AG20443 (cell line): ENCODE measurements around the gene COL4A1.

Experiments
- DNase-seq: peaks from one replicate; pipeline ENCODE4 v3.0.0; 2012; ENCODE audit warnings: low spot score, mixed read lengths

Gene COL4A1

DNA sequence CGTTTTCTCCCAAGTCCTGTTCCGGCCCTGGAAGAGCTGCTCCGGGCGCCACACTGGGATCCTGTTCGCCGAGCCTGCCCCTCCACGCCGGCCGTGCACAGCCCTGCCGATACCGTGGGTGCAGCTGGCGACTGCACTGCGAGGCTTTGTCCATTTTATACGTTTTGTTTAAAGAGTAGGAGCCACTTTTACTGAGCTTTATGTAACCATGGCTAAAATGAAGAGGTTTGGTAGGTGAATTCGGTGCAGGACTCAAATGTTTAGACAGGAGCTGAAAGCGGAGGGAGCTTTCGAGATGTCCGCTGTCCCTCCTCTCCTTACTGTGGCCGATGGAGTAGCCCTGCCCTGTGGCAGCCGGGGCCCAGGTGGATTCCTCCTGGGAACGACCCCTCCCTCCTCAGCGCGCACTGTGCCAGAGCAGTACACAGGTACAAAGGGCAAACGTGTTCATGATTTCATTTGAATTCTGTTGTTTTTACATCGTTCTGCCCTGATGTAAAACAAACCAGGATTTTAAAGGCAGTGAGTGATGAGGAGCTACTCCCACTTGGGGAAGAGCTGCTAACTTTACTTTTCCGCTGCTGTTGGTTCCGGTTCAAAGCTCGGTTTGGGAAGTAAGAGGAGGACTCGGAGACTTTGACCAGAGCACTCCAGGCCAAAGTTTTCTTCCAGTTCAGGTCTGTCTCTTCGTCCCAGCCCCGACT lies 1.9 kb upstream of the COL4A1 start:
- no peak for DNase-seq

DNA sequence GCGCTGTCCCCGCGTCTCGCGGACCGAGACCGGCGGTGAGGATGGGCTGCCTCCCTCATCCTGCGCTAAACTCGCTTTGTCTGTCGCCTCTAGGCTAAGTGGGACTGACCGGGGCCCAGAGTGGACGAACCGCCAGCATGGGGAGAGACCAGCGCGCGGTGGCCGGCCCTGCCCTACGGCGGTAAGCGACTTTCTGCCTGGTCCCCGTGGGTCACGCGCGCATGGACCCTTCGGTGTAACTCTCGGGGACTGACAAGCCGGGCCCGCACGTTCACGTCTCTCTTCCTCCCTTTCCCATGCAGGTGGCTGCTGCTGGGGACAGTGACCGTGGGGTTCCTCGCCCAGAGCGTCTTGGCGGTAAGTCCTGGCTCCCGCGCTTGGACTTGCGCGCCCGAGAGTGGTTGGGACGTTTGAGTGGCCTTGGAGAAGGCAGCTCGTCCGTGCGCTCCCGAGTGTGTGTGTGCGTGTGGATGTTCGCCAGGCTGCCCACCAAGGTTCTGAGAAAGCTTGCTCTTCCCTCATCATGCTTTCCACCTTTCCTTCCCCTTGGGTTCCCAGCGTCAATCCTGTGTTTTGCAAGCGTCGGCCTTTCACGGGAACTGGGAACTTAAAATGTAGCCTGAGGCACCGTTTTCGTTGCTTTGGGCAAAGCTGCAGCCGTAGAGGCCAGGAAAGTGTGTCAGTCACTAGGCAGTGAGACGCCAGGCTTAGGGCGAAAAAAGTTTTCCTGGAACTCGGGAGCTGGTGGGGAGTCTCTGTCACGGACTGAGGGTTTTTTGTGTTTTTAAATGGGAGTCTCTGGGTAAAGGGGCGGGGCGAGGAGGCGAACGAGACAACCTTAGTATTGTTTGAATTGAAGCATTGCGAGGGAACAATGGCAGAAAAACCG lies 1.1 kb upstream of the COL4A1 start:
- peak; percentile 51 for DNase-seq

DNA sequence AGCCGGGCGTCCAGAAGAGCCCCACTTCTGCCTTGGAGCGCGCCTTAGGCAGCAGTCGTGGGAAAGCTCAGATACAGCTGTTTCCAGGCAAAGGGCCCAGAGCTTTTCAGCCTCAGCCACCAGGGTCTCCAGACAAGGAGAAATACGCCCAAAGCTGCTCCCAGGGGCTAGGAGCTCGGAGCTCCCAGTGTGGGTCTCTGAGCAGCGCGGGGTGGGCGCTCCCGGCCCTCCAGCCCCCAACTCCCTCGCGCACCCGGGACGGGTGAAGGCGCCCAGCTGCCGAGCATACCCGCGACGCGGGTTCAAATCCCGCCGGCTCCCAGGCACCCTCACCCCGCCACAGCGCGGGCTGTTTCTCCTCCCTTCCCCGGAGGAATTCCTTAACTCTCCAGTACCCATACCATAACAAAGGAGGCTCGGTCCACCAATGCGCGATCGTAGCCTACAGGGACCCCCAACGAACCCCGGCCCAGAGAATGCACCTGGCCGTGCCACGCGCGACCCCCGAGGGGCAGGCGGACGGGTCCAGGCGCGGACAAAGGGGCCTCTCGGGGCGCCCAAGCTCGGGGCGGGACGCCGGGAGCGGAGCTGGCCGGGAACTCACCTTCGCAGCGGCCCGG lies 507 bp downstream of the COL4A1 start:
- peak; percentile 24 for DNase-seq

- peak; percentile 28 for DNase-seq
Observed at GRCh38 chr13:110305949-110306339, 1.0 kb downstream of the COL4A1 start.

DNA sequence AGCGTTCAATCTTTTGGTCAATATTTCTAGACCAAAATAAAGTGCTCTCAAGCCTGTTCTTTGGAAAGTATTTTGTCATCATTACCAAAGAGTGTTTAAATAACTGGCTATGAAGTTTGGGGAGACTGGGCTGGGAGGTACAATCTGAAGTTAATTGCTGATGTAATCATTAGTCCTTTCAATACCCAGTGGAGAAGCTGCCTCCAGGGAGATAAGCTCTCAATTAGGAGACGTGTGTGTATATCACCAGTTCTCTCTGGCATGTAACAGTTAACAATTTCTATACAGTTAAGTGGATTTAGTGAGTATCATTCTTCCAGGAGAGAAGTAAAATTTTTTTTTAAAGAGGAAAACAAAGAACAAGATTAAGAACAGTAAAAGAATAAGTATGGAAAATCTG lies 1.4 kb downstream of the COL4A1 start:
- no peak for DNase-seq

DNA sequence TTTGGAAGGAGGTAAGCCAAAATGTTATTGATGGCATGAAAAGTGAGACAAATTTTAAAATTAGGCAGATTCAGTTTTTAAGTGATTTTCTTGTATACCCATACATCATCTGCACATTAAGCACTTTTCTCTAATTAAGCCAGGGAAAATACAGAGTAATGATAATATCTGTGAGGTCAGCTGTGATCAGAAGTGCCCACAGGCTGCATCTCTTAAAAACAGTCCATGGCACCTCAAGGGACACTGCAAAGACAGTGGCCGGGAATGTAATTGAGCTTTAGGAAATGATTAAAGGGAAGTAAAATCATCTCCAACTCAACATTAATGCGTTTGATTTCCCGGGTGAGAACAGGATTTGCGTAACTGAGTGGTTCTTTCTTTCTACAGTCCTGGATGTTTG lies 2.0 kb downstream of the COL4A1 start:
- DNase-seq, result no peak

DNA sequence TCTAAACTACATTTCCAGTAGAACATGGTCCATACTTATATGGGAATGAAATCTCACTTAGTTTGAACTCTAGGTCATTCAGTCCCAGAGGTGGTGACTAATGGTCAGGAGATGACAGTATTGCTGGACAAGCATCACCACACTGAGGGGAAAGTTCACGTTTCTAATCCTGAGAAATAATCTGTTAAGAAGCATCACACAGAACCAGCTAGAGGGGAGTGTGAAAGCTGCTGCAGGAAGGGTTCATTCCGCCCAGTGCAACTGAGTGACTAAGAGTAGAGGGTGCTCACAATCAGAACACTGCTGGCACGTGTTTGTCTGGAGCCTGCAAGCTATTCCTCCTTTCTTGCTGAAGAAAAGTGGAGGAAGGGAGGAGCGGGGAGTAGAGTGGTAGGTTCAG lies 2.7 kb downstream of the COL4A1 start:
- DNase-seq, result peak; percentile 20

DNA sequence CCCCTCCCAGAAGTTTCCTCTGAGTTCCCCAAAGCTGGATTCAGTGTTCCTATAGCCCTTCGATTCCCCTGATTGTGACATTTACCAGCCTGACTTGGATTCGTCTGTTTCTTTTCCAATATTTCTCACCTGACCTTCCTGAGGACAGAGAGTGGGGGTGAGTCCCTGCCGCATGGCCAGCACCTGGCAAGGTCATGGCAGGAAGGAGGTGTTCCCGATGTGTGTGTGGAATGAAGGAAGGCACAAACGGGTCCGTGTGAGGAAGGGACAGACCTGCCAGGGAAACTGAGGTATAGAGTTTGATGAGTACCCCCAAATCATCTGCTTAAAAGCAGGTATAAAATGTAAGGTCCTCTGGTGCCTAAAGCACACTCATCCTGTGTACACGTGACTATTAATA lies 3.3 kb downstream of the COL4A1 start:
- DNase-seq, result no peak

GRCh38 chr13:110302997-110303396 lies 4.0 kb downstream of the COL4A1 start:
- no peak for DNase-seq

- DNase-seq, result peak; percentile 76
Observed at GRCh38 chr13:110301606-110302553, 5.1 kb downstream of the COL4A1 start.

DNA sequence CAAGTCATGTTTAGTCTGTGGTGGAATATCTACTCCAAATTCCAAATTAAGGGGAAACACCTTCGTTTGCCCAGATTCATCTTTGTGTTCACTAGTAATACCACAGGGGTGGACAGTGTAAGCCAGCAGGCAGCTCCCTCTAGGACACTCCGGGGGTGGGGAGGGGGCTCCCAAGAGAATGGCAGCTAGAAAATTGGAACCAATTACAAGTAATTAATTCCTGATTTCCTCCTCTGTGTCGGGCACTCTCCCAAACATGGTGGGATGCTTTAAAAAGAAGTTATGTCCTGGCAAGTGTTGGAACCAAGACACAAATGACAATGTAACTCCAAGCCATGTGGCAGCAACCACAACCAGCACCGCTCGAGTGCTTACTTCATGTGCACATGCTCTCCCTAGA lies 5.9 kb downstream of the COL4A1 start:
- DNase-seq, result no peak

DNA sequence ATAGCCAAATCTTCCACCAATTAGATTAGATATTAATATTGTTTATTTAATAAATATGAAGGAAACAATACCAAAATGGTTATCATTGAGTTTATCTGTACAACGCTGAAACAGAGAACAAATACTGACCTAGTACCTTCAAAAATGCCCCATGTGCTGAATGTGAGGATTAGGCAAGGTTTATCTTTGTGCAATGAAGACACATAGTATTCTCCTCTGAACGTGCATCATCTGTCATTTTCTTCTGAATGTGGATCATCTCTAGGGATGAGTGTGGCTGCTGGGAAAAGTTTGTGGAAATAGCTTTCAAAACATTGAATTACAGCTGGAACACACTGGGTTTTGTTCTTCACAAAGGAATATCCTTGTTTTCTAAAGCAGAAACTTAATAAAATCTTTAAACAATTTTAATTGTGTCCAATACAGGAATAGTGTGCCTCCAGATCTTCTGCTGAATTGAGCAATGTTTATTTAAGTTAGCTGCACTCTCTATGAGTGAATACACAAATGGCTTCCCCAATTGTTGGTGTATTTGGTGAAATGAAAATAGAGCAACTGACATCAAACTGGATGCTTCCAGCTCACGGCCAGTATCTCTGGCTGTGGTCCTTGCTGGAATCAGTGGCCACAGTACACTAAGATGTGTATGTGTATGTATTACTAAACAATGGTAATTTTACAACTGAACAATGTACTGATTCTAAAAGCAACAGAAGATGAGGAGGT lies 6.7 kb downstream of the COL4A1 start:
- no peak for DNase-seq

- no peak for DNase-seq
Observed at GRCh38 chr13:110299283-110299840, 7.6 kb downstream of the COL4A1 start.

DNA sequence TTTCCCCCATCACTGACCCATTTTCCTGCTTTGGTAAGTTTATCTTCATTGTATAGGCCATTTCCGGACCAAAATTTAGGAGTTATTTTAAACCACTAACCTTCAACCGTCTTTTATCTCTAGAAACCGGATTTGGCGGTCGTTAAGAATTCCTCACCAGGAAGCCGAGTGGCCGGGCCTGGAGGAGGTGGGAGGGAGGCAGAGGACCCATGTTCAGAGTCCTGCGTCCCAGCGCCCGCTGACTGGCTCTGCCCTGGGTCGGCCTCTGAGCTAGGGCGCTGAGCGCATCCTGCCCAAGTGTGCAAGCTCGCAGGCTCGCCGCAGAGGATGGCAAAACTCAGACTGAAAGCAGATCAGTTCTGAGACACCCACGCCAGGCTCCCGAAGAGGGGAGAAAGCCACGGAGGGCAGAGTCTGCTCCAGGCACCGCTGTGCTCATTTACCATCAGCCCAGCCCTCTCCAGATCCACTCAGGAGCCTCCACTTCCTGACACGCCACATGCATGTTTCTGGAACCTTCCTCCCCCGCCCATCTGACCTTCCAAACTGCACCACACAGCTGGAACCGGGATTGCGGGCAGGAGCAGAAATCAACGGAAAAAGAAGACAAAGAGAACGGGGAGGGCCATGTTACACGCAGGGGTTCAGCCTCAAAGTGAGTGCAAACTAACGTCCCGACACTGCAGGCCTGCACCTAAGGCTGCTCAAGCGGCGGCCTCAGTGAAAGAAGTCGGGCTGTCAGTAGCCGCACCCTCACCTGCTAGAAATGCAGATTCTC lies 8.3 kb downstream of the COL4A1 start:
- peak; percentile 14 for DNase-seq

DNA sequence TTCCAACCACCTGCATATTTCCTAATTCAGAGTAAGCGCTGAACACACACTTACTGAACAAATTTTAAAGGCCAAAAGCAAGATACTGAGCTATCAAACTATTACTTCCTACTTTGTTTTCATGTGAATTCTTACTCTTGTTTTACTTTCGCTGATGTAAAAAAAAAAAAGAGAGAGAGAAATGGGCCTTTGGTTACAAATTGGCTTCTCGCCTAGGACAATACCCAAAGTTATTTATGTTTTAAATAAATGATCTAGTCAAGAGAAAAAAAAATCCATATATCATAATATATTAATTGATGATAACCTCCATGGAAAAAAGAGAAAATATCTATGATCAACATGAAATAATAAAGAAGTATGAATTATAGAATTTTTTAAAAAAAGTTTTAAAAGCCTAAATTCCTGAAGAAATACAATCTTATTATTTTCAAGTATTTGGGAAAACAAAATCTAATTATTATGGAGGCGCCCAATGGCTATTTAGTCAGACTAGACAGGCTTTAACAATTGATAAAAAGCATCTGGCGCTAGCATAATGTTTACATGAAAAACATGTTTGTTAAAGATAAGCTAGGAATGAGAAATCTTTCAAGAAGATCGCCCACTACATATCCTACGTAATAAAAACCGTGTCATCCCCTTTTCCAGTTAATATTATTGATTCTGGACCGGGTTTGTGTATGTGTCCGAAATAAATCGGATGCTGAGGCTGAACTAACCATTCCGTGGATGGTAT lies 9.0 kb downstream of the COL4A1 start:
- DNase-seq, result no peak

- DNase-seq, result no peak
Observed at GRCh38 chr13:110297011-110297410, 9.9 kb downstream of the COL4A1 start.

GRCh38 chr13:110294622-110295021 lies 12.3 kb downstream of the COL4A1 start:
- no peak for DNase-seq

DNA sequence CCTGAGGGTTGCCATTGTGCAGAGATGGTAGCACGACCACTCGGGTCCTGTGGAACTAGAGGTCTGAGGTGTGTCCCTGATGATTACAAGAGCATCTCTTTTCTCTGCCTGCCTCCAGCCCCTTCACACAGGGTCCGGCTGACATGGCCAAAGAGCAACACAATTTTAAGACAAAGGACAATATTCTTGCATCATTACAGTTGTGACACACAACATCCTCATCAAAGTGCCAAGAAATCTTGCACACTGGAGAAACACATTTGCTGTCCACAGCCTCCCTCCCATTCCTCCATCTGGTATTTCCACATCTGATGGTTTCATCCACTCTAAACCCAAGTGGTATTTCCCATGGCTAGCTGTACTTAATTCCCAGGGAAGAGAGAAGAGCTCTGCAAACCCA lies 12.8 kb downstream of the COL4A1 start:
- peak; percentile 68 for DNase-seq

DNA sequence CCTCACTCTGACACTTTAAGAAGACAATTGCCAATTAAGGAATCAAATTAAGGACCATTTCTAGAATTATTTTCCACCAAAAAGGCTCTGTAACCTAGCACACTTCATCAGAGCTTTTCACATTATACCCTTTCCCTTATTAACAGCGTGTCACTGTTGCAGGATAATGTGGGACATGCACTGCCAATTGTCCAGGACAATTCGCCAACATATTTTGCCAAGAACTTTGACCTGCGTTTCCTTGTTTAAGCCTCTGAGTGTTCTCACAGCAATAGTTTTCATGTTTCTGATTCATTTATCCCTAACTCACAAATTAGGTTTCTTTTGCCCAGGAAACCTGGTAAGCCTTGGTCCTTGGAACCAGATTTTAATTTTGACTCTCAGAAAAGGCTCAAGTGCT lies 13.3 kb downstream of the COL4A1 start:
- no peak for DNase-seq
